Activated CD8-positive, alpha-beta memory T cell treated with anti-CD3 and anti-CD28 coated beads, Interleukin-2, amount 50 U/mL, for 1 hour (primary cell): ENCODE measurements around the gene FAAP100.

ENCODE experiments used
- DNase-seq: peaks from one replicate; pipeline ENCODE4 v3.0.0-alpha.2; 2020; ENCODE audit errors: extremely low read depth

Gene FAAP100

DNA sequence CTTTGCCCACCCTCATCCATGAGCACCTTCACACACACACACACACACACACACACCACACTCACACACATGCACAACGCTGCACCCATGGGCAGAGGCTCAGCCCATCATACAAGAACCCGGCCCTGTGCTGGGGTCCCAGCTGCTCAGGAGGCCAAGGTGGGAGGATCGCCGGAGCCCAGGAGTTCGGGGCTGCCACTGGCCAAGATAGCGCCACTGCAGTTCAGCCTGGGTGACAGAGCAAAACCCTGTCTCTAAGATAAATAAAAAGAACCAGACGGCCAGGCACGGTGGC is 27.3 kb downstream of the FAAP100 start:
- DNase-seq: no peak

DNA sequence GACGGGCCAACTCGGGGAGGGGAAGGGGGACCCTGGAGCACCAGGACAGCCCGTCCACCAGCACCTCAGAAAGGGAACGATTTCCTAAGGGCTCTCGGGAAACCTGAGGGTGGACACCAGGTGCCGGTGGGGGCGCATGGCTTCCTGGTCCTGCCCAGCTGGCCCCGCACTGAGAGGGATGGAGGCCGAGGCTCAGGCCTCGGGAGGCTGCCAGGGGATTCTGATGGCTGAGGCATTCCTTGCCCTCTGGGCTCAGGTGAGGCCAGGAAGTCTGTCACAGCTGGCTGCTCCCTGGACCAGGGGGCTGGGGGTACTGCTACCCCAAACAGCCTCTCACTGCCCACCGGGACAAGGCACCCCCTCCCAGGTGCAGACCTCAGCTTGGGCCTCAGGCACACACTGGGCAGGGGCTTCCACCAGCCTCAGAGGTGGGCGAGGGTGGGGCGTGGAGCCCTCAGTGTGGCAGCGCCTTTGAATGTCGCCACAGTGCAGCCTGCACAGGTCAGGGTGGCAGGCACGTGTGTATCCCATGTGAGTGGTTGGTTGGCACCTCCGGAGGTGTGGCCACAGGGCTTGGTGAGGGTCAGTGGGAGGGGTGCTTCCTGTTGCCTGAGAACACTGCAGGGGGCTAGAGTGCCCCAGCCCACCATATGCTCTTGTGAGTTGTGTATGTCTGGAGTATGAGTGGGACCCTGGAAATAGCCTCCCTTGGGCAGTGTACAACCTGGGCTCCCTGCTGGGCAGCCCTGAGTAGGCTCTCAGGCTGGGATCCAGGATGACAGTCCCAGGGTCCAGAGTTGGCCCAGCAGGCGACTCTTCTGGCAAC is 27.9 kb downstream of the FAAP100 start:
- no peak for DNase-seq

DNA sequence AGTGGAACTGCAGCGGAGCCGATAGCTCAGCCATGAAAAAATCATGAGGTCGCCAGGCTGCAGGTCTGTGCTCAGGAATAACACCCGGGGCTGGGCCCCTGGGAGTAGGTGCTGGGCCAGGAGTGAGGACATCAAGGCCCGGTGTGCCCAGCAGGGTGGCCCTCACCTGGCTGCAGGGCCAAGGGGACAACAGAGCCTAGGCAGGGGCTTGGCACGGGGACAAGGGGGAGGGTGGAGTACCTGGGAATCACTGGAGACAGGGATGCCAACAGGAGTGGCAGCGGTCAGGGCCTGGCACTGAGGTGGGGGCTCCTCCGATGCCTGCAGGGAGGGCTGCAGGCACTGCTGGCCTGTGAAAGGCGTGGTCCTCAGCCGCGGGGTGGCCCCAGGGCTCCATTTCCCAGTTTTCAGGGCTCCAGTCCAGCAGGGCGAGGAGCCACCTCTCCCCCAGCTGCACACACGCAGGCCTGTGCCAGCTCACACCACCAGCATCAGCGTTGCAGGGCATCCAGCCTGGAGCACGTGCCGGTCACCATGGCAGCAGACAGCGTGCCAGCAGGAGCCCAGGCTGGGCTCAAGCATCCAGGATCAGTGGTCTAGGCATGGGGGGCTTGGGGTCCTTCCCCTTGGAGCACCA is 28.6 kb downstream of the FAAP100 start:
- DNase-seq: no peak

DNA sequence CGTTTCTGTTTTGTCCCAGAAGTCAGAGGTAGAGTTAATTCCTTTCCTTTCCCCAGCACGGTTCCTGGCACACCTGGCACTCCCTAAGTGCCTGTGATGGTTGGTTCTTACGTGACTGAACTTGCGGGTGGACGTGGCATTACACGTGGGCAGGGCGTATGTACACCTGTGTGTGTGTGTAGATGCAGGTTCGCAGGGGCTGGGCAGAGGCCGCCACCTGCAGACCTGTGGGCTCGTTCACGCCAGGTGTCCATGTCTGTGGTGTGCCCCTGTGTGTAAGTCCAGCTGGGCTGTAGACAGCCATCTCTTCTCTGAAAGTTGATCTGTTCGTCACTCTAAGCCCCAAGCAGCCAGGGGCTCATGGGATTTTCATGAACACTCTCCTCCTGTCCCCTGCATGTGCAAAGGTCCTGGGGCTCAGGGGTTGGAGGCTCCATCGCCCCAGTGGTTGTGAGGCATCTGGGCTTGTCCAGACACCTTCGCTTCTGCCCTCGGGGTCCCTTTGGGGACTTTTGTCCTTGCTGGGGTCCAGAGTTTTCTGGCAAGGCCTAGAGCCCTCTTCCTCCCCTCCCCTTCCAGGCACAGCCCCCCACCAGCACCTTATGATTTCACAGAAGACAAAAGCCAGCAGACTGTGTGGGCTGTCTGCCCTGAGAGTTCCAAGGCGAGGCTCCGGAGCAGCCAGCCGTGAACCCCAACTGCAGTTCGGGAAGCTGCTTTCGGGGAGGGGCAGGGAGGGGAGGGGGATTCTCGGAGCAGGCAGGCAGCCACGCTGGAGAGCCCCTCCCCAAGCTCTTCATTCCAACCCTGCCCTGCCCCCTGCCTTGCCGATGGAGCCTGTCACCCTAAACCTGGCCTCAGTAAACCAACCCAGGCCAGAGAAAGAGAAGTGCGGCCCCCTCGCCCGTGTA is 29.4 kb downstream of the FAAP100 start:
- DNase-seq: no peak

DNA sequence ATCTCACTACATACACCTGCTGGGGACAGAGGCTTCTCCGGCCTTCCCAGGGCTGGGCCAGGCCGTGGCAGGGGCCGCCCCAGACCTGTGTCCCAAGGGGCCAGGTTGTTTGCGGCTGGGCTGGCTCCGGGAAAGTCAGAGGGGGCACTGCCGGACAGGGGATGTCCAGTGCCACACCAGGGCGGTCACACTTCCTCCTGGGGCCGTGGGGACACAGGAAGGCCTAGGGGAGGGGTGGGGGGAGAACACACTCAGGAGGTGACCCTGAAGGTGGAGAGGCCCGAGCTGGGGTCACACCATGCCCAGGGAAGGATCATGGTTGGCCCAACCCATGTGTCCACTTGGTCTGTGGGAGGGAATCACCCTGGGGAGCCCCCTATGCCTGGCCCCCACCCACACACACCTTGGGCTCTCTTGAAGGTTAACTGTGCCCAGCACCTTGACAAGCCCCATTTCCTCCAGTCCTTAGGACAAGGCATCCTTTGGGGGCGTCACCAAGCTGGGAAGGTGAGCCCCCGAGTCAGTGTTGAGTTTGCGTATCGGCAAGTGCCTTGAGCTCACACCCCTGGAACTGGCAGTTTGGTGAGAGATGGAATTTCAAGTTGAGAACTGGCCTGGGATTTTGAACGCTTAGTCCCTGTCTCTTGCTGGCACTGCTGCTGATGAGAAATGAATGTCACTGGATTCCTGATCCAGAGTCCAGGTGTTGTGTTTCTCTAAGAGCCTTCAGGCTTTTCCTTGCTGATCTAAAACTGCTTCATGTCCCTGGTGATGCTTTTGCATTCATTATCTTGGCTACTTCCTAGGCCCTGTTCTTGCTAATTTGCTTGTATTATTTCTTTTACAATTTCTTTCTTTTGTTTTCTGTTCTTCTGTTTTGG is 31.9 kb downstream of the FAAP100 start:
- DNase-seq: no peak

DNA sequence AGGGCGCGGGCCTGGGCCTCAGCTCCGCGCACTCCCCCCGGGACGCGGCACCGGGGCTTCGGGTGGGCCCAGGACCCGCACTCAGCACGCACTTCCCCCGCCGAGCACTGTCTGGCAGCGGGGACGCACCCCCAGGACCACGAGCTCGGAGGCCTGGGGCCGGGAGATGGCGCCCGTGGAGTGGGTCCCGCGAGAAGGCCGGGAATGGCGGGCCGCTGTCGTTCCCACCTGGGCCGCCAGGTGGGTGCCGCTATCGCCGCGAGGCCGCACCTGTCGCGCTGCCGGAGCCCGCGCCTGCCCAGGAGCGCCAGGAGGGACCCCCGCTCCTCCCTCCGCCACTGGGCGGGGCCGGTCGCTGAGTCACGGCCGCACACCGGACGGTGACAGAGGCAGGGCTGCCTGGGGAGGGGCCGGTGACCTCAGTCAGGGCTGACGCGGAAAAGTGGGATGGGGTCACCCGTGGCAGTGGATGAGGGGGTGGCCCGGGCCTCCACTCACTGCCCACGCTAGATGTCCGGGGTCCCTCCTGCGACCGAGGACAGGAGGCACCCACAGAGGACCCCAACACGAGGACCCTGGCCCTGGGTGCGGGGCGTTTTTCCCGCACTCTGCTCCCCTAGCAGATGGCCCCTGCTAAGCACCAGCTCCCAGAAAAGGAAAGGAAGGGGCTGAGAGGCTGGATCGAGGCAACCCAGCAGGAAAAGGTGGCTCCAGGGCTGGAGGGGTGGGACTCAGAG is 32.7 kb downstream of the FAAP100 start:
- no peak for DNase-seq

DNA sequence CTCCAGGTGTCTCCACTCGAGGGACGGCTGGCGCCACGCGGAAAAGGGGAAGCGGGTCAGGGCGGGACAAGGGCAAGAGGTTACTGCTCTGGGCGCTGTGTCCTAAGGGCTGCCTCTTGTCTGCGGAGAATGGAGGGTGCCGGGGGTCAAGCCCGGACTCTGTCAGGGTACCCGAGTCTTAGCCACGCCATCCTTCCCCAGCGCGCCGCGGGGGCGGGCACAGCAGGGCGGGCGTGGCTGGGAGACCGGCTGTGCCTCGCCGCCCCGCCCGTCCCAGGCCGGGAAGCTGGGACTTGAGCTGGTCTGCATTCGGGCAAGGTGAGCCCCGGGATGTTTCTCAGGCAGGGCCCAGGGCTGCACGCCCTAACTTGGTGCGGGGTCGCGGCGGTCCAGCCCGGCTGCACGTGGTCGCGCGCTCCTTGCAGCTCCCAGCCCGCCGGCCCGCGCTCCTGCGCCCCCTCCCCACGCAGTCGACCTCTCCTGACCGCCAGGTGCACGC is 33.3 kb downstream of the FAAP100 start:
- no peak for DNase-seq

DNA sequence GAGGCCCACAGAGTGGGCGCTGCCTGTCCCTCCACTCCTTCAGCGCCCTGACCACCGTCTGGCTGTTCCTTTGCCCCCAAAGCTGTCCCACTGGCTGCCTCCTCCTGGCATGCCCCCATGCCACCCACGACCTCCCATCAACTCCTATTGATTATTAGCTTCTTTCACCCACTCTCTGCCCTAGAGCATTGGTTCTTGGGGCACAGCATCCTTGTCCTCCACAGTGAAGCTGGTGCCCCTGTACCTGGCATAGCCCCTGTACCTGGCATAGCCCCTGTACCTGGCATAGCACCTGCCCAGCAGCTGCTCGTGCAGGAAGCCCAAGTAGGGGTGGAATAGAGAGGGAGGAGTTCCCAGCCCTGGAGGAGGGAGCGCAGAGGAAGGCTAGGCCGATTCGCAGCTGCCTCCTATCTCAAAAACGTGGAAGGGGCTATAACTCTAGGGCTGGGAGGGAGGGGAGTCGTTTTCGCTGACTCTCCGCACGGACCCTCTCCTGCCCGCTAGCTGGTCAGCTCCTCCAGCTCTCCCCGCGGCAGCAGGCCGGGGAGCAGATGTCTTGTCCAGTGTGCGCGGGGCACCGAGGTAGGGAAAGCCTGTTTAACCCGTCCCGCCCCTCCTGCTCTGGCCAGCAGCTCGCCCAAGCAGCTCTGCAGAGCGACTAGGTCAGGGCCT is 33.9 kb downstream of the FAAP100 start:
- DNase-seq: no peak

DNA sequence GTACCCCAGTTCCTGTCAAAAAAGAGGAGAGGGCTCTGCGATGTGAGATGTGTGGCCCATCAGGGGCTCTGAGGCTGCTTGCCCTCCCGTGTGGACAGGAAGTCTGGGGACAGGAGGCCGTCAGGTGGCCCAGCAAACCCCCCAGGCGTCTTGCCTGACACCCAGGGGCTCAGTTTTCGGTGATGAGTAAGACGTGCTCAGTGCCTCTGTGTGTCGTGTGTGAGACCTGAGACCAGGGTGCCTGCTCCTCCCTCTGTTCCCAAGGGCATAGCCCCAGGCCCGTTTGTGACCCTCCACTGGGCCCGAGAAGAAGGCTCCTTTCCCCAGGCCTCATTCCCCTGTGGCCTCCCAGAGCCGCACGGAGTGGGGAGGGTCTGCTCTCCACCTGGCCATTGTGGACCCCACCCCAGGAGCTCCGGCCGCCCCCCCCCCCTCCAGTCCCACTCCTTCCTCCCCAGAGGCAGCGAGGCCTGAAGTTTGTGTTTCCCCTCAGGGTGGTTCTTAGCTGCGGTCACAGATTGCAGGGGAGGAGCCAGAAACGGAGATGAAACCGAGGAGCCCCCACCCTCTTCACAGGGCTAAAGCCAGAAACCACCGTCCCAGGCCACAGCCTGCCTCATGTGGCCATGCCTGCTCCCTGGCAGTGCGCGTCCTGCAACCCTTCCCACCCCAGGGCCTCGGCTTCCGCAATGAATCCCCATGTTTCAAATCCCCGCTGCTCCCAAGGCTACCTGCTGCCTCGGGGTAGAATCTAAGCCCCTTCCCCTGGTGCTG is 34.6 kb downstream of the FAAP100 start:
- no peak for DNase-seq

DNA sequence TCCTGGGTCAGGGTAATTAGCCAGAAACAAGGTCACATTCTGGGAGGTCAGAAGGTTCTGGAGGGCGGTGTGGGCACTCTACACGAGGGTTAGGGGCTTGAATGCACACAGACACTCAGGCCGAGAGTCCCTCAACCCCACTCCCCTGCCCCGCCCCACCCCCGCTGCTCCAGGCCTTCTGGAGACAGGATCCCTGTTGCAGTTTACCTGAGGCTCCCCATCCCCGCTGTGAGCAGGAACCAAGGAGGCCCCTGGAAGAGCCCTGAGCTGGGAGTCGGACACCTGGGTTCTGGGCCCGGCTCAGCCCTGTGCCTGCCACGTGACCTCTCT is 35.2 kb downstream of the FAAP100 start:
- DNase-seq: no peak

DNA sequence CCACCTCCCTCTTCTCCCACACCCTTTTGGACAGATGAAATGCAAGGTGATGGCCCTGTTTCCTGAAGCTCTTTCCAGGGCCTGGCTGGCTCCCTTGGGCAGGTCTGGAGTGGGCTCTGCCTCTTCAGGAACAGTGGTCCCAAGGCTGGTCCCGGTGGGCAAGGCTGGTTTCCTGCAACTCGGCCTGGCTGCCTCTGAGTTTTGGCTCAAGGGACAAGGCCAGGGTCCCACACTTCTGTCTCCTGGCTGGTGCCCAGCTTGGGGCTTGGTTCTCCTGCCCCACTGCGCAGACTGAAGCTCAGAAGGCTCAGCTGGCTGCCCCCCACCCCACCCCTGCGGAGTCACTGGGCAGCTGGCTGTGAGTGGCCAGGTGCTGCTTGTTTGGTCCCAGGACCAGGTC is 35.7 kb downstream of the FAAP100 start:
- no peak for DNase-seq

DNA sequence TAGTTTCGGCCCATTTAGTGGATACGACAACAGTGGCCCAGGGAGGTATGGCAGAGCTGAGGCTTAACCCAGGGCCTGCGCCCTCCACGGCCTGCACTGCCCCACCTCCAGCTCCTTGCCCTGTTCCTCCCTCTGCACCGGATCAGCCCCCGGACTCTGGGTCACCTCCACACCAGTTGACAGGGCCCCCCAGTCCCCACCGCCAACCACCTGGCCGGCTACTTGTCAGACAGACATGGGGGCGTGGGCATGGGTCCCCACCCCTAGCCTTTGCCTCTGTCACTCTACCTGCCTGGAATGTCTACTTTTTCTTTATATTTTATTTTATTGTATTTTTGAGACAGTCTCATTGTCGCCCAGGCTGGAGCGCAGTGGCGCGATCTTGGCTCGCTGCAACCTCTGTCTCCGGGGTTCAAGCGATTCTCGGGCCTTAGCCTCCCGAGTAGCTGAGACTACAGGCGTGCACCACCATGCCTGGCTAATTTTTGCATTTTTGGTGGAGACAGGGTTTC is 36.6 kb downstream of the FAAP100 start:
- no peak for DNase-seq

DNA sequence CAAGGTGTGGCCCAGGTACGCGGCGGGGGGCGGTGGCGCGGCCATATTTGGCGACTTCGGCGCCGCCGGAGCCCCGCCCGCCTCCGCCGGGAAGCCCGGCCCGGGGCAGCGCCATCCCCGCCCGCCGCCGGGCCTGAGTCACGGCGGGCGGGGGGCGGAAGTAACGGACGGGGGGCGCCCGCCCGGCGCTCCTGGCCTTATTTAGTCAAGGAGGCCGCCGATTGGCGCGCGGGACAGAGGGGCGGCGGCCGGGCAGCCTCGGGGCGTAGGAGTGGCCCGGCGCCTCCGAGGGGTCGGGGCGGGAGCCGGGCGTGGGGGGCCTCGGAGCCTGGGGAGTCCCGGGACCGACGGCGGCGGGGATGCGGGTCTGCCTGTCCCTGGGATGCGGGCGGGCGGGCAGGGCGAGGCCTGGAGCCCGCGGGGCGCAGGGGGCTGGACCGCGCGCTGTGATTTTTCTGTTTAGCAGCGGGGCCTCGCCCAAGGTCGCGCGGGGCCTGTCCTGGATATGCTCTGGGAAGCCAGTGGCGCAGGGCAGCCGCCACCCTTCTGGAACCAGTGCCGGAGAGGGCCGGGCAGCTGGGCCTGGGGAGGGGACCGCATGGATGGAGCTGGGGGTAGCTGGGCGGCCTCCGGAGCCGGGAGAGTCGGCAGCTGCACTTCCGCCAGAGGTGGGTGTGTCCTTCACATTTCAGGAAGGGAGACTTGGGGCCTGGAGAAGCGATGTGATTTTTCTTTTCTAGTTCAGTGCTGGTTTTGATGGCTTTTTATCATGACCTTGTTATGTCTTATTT is 37.2 kb downstream of the FAAP100 start:
- DNase-seq: no peak

DNA sequence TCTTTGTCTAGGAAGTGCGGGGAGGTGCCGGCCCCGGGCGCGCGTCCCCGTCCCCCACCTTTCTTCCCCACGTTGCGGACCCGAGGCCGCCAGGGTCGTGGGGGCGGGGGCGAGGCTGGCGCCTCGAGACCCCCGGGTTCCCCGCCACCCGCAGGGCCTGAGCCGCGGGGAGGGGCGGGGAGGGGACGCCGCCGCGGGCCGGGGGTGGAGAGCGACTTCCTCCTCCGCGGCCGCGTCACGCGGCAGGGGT is 37.7 kb downstream of the FAAP100 start:
- DNase-seq: no peak

DNA sequence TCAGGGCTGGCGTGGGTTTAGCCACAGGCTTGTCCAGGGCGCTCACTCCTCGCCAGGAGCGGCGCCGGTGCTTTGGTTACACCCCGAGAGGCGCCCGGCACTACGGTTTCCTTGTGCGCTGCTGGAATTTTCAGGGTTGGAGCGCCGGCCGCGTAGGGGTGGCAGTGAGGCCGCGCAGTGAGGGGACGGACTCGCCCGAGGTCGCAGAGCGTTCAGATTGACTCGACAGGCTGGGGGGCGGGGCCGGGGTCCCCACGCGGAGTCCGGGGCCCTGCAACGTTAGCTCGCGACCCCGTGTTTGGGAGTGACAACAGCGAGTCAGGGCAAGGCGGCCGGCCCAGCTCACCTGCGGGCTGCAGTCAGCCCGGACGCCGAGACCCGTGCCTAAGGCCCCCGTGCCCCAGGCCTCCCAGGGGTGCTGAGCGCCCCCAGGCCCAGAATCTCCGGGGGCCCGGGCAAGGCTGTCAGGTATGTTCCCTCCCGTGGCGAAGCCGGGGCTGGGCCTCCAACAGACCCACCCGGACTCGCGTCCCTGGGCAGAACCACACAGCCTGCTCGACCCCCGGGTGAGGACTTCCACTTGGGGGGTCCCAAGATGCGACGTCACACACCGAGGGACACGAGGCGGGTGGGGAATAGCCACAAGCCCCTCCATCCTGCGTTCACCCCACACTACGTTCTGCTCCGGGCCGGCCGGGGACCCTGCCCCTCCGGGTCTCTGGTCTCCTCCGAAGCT is 38.2 kb downstream of the FAAP100 start:
- DNase-seq: no peak

DNA sequence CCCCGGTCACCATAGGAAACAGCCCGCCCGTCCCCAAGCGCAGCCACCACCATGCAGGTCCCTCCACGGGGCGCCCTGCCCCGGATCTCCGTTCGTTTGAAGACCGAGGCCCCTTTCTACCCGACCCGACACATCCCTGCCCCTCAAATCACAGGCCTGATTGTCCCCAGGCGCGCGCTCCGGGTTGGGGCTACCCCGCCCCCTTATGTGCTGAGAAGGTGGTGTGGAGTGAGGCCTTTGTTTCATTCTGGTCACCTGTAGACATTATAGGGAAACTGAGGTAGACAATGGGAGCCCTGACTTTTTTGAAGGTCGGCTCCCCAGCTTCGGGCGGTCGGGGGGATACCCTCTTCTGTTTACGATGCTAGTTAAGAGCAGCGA is 38.8 kb downstream of the FAAP100 start:
- DNase-seq: no peak

DNA sequence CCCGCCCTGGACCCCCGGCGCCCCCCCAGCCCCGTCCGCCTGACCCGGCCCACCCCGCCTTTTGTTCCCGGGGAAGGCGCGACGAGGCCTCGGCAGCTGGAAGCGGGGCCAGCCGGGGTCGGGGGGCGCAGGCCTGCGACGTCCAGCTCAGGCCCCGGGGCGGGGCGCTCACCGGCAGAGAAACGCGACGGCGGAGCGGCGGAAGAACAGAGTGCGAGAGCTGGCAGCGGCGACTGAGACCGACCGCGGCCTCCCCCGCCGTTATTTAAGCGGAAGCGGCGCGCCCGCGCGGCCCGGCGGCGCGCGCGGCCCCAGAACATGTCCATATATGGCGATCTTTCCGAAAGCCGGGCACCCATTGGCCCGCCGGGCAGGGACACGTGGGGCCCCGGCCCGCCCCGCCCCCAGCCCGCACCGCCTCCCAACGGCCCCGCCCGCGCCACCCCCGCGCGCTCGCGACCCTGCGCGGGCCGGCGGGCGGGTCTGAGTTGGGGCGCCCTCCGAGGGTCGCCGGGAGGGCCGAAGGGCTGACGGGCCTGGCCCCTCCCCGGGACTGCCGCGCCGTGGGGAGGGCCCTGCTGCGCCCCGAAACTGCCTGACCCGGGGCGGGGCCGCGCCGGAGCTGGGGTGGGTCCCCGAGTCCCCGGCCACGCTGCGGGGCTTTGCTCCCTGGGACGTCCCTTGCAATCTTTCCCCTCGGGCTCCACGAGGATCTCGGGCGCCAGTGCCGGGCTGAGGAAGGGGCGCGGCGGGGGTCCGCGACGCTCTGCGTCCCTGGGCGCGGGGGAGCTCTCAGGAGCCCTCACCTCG is 39.4 kb downstream of the FAAP100 start, which contains the start of gene ACTG1:
Gene ACTG1 (minus strand): TSS at position 238 of the 810 bp plus-strand sequence. CDS start 445 bp downstream, outside the sequence.
- peak; percentile 80 for DNase-seq
